ENCODE results near the gene NEXN.

- no peak for TF ChIP-seq POLR2AphosphoS5 (IDR thresholded peaks at IDR 0.05)
- no peak for TF ChIP-seq CTCF (IDR thresholded peaks at IDR 0.05)
- no peak for TF ChIP-seq POLR2A (IDR thresholded peaks at IDR 0.05)
Observed at GRCh38 chr1:77906019-77906545, 17.7 kb downstream of the NEXN start.

All from breast epithelium (tissue), 3 donors.